Fibroblast of the conjunctiva (primary cell): ENCODE measurements around the gene HTT-AS.
A peak's percentile ranks its signal among the peaks of the same experiment; 100 is the strongest.

Source experiments
- DNase-seq: peaks from one replicate; pipeline ENCODE4 v3.0.0-alpha.2; 2010; ENCODE audit warnings: low read depth

Gene HTT-AS

DNA sequence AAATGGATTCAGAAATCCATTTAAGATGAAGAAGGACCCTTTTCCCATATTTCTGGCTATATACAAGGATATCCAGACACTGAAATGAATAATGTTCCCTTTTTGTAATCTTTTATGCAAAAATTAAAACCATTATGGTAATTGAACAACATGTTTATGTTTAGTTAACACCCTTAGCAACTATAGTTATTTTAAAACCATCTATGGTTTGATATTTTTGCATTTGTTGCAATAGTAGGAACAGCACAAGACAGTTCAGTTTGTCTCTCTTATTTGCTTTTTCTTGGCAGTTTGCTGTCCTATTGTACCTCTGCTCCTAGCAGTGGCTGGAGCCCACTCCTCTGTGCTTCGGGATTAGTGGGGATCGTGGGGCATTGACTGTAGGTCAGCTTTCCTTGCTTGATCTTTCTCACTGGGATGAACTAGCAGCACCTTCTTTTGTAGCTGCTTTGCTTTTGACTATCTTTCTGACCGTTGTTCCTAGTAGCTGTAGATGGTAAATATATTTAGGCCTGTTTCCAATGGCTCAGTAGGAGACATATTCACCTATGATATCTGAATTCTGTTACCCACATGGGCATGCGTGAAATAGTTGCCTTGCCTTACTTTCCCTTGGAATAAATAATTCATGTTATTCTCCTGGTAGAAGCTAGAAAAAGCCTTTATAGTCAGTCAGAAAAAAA is 12.9 kb upstream of the HTT-AS start:
- no peak for DNase-seq

- no peak for DNase-seq
Measured at GRCh38 chr4:3085948-3086670, 11.8 kb upstream of the HTT-AS start.

DNA sequence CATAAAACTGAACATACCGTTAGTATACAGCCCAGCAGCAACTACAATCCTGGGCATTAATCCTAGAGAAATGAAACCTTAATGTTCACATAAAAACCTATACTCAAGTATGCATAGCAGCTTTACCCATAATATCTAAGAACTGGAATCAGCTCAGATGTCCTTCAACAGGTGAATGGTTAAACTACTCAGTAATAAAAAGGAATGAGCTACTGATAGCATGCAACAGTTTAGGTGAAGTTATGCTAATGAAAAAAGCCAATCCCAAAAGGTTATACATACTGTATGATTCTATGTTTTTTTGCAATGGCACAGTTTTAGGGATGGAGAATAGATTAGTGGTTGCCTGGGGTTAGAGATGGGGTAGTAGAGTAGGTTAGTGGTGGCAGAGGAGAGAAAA is 9.4 kb upstream of the HTT-AS start:
- no peak for DNase-seq

- DNase-seq, result no peak
Measured at GRCh38 chr4:3082925-3083515, 8.7 kb upstream of the HTT-AS start.

DNA sequence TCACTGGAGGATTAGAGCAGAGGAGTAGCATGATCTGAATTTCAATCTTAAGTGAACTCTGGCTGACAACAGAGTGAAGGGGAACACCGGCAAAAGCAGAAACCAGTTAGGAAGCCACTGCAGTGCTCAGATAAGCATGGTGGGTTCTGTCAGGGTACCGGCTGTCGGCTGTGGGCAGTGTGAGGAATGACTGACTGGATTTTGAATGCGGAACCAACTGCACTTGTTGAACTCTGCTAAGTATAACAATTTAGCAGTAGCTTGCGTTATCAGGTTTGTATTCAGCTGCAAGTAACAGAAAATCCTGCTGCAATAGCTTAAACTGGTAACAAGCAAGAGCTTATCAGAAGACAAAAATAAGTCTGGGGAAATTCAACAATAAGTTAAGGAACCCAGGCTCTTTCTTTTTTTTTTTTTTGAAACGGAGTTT is 5.4 kb upstream of the HTT-AS start:
- DNase-seq, result no peak

DNA sequence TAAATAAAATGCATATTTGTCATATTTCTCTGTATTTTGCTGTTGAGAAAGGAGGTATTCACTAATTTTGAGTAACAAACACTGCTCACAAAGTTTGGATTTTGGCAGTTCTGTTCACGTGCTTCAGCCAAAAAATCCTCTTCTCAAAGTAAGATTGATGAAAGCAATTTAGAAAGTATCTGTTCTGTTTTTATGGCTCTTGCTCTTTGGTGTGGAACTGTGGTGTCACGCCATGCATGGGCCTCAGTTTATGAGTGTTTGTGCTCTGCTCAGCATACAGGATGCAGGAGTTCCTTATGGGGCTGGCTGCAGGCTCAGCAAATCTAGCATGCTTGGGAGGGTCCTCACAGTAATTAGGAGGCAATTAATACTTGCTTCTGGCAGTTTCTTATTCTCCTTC is 3.5 kb upstream of the HTT-AS start:
- DNase-seq, result no peak

DNA sequence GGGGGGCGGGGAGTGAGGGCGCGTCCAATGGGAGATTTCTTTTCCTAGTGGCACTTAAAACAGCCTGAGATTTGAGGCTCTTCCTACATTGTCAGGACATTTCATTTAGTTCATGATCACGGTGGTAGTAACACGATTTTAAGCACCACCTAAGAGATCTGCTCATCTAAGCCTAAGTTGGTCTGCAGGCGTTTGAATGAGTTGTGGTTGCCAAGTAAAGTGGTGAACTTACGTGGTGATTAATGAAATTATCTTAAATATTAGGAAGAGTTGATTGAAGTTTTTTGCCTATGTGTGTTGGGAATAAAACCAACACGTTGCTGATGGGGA is 1.3 kb upstream of the HTT-AS start:
- no peak for DNase-seq

GRCh38 chr4:3074846-3075651 is 711 bp upstream of the HTT-AS start:
- peak; percentile 17 for DNase-seq

GRCh38 chr4:3073158-3074077 is 920 bp downstream of the HTT-AS start:
- DNase-seq, result no peak

GRCh38 chr4:3071811-3072210 is 2.5 kb downstream of the HTT-AS start:
- DNase-seq, result no peak

- no peak for DNase-seq
Measured at GRCh38 chr4:3070709-3071500, 3.4 kb downstream of the HTT-AS start.

DNA sequence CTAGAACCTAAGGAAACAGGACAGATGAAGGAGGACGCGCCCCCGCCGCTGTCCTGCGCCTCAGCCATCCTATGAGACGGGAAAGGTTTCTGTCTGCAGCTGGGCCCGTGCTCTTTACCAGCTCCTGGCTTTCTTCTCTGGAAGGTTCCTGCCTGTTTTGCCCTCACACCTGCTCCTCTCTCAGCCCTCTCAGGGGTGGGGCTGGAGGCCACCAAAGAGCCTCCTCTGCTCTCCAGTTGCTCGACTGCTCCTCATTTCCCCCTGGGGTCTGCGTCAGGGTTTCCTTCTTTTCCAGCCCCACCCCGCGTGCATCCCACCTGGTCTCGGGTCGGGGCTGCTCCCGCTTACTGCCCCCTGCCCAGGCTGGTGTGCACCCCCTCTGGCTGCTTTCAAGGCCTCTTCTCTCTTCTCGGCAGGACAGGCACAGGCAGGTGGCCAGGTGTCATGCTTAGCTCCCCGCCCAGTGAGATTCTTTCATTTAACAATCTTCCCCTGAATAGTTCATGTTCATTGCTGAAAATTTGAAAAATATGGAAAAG is 4.6 kb downstream of the HTT-AS start:
- DNase-seq, result no peak

DNA sequence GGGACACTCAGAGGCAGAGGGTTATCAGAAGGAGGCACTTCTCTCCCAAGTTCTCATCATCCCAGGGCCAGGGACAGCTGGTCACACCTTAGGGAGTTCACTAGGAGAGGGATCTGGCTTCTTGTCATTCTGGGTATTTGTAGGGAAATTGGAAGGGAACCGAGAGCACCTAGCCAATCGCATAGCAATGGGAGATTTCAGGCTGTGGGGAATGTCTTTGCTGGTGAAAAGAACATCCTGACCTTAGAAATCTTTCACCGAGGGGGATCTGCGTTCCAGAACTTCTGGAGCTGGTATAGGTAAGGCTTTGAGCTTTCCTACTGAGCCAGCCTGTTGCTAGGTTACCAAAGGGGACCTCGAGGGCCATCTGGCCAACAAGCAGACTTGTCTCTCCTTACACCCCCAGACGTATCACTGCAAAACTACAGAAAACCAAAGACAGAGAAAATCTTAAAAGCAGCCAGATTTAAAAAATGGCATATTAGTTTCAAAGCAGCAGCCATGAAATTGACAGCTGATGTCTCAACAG is 6.8 kb downstream of the HTT-AS start:
- no peak for DNase-seq

DNA sequence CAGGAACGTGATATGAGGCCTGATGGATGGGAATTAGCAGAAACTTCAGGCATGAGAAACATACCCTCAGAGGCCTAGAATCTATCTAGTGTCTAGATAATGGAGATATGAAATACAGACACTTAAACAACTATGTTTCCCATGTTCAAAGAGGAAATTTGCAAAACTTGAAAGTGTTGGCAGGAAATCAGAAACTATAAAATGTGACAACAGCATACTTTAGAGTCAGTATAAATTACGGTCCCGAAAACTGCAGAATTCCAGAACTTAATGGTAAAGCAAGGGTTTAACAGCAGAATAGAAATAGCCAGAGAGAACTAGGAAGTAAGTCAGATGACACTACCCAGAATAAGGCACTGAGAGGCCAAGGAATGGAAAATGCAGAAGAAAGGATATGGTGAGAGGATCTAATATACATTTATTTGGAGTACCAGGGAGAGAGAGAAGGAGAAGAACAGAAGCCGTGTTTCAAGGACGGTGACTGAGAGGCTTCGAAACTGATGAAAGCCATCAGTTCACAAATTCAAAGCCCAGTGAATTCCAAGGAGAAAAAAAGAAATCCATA is 7.4 kb downstream of the HTT-AS start:
- DNase-seq, result no peak

DNA sequence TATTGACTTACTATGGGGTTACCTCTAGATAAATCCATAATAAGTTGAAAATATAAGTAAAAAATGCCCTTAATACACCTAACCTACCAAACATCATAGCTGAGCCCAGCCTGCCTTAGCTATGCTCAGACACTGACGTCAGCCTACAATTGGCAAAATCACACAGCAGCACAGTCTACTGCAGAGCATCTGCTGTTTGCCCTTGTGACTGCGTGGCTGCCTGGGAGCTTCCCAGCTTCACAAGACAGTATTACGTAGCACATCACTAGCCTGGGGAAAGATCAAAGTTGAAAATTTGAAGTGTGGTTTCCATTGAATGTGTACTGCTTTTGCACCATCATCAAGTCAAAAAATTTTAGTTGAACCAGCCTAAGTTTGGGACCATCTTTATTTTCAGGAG is 8.8 kb downstream of the HTT-AS start:
- no peak for DNase-seq

- DNase-seq, result no peak
Measured at GRCh38 chr4:3062471-3062870, 11.9 kb downstream of the HTT-AS start.

GRCh38 chr4:3060946-3061345 is 13.4 kb downstream of the HTT-AS start:
- DNase-seq, result no peak

DNA sequence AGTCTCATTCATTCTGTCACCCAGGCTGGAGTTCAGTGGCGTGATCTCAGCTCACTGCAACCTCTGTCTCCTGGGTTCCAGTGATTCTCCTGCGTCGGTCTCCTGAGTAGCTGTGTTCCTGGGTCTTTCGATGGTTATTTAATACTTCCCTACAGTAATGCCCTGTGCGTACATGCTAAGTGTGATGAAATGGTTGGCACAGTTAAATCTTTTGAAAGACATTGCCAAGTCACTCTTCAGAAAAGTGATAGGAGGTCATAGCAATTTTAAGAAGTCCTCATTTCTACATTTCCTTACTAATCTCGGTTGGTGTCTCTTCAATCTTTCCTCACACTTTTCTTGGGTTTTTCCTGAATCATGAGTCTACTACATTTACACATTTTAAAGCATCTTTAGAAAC is 14.4 kb downstream of the HTT-AS start:
- DNase-seq, result no peak

DNA sequence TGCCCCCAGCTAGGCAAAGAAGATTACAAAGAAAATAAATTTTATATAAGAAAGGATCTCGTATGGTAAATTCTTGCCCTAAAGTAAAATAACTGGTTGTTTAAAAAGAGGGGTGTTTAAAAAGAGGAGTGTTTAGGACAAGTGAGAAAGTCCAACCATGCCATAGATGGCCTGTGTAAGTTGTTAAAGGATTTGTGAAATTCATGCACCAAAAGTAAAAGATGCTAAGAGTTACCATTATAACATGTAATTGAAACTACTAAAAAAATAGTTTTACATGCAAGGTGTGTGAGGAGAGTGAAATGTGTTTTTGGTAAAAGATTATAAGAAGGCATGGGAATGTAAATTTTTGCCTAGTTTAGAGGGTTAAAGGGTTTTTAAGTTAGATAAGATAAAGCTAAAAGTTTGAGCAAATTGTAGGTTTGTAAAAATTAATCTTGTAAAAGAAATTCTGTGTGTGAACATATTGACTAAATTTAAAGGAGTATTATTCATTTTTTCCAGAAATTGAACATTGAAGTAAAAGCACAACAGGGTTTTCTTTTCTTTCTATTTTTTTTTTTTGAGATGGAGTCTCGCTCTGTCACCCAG is 20.1 kb downstream of the HTT-AS start:
- no peak for DNase-seq
